ENCODE measurements around the gene TMPRSS6.

TMPRSS6 gene

GRCh38 chr22:37036655-37037377 is 72.7 kb downstream of the TMPRSS6 start:
- intact Hi-C loops (cut with DNase I): no loop called here
- peak in 1 of 10 donors; percentile 49 for DNase-seq

GRCh38 chr22:37033605-37034430 is 75.7 kb downstream of the TMPRSS6 start:
- peak in 2 of 10 donors; percentile 40 to 84 for DNase-seq
- intact Hi-C loops (cut with DNase I): no loop called here

- DNase-seq: peak in 2 of 10 donors; percentile 39 to 73
- intact Hi-C loops (cut with DNase I): no loop called here
These were observed 76.7 kb downstream of the TMPRSS6 start for GRCh38 chr22:37032535-37033460.

- DNase-seq: no peak
- intact Hi-C loops (cut with DNase I): no loop called here
These were observed 77.4 kb downstream of the TMPRSS6 start for GRCh38 chr22:37032134-37032534.

GRCh38 chr22:37030560-37031281 is 78.8 kb downstream of the TMPRSS6 start:
- peak in 1 of 10 donors; percentile 70 for DNase-seq
- intact Hi-C loops (cut with DNase I): no loop called here

GRCh38 chr22:37028692-37029674 is 80.5 kb downstream of the TMPRSS6 start:
- peak in 2 of 10 donors; percentile 28 to 55 for DNase-seq
- intact Hi-C loops (cut with DNase I): no loop called here

GRCh38 chr22:37027556-37027955 is 82.0 kb downstream of the TMPRSS6 start:
- DNase-seq: peak in 2 of 10 donors; percentile 9 to 29
- intact Hi-C loops (cut with DNase I): no loop called here

GRCh38 chr22:37026325-37026724 is 83.2 kb downstream of the TMPRSS6 start:
- intact Hi-C loops (cut with DNase I): no loop called here
- DNase-seq: peak in 3 of 10 donors; percentile 25 to 84 (median 69)

- DNase-seq: peak in 1 of 10 donors; percentile 35
- intact Hi-C loops (cut with DNase I): no loop called here
These were observed 83.9 kb downstream of the TMPRSS6 start for GRCh38 chr22:37025500-37026070.

GRCh38 chr22:37024339-37025157 is 85.0 kb downstream of the TMPRSS6 start:
- DNase-seq: peak in 2 of 10 donors; percentile 76 to 80
- intact Hi-C loops (cut with DNase I): no loop called here

GRCh38 chr22:37023743-37024338 is 85.7 kb downstream of the TMPRSS6 start:
- intact Hi-C loops (cut with DNase I): no loop called here
- DNase-seq: peak in 2 of 10 donors; percentile 53 to 83

GRCh38 chr22:37022483-37023337 is 86.8 kb downstream of the TMPRSS6 start:
- intact Hi-C loops (cut with DNase I): no loop called here
- DNase-seq: peak in 3 of 10 donors; percentile 35 to 78 (median 71)

- intact Hi-C loops (cut with DNase I): no loop called here
- DNase-seq: peak in 7 of 10 donors; percentile 34 to 92 (median 55)
These were observed 87.6 kb downstream of the TMPRSS6 start for GRCh38 chr22:37021710-37022482.

GRCh38 chr22:37021041-37021440 is 88.5 kb downstream of the TMPRSS6 start:
- intact Hi-C loops (cut with DNase I): no loop called here
- DNase-seq: peak in 2 of 10 donors; percentile 49 to 58

- intact Hi-C loops (cut with DNase I): no loop called here
- peak in 1 of 10 donors; percentile 84 for DNase-seq
These were observed 89.4 kb downstream of the TMPRSS6 start for GRCh38 chr22:37020192-37020479.

Measured in posterior cingulate gyrus (tissue), 11 donors.